Measurements from ENCODE around the gene FGF9.

Gene FGF9

DNA sequence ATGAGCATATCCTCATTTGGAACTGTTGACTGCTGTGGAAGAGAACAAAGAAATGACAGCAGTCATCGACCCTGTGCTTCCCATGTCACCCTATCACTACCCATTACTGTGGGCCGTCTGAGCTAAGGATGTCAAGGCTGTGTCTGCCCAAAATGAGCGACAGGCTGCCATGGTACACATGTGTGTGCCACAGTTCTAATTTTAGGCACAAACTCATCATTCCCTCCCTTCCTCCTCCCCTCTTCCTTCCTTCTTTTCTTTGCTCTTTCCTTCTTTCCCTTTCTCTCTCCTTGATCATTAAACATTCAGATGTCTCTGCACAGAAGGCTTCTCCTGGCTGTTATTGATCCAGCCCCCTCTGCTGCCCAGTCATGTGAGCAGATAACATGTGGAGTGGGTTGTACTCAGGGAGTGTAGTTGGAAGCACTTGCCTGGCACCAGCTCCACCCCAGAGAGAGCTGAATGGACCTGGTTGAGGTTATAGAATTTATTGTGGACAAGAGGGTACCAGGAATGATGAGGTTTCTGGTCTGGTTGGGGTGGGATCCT is 6.3 kb downstream of the FGF9 start:
- TF ChIP-seq CREB1 (IDR thresholded peaks at IDR 0.05; ENCODE audit: low read depth) = no peak
- TF ChIP-seq CEBPB (IDR thresholded peaks at IDR 0.05) = no peak
- TF ChIP-seq, protein P1, sequence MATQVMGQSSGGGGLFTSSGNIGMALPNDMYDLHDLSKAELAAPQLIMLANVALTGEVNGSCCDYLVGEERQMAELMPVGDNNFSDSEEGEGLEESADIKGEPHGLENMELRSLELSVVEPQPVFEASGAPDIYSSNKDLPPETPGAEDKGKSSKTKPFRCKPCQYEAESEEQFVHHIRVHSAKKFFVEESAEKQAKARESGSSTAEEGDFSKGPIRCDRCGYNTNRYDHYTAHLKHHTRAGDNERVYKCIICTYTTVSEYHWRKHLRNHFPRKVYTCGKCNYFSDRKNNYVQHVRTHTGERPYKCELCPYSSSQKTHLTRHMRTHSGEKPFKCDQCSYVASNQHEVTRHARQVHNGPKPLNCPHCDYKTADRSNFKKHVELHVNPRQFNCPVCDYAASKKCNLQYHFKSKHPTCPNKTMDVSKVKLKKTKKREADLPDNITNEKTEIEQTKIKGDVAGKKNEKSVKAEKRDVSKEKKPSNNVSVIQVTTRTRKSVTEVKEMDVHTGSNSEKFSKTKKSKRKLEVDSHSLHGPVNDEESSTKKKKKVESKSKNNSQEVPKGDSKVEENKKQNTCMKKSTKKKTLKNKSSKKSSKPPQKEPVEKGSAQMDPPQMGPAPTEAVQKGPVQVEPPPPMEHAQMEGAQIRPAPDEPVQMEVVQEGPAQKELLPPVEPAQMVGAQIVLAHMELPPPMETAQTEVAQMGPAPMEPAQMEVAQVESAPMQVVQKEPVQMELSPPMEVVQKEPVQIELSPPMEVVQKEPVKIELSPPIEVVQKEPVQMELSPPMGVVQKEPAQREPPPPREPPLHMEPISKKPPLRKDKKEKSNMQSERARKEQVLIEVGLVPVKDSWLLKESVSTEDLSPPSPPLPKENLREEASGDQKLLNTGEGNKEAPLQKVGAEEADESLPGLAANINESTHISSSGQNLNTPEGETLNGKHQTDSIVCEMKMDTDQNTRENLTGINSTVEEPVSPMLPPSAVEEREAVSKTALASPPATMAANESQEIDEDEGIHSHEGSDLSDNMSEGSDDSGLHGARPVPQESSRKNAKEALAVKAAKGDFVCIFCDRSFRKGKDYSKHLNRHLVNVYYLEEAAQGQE (IDR thresholded peaks at IDR 0.05; ENCODE audit: low read depth) = no peak
- no peak for TF ChIP-seq EGR1 (IDR thresholded peaks at IDR 0.05)
- no peak for TF ChIP-seq EP300 (IDR thresholded peaks at IDR 0.05; ENCODE audit: borderline replicate concordance)
- TF ChIP-seq, protein P2, sequence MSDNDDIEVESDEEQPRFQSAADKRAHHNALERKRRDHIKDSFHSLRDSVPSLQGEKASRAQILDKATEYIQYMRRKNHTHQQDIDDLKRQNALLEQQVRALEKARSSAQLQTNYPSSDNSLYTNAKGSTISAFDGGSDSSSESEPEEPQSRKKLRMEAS (IDR thresholded peaks at IDR 0.05) = no peak
- TF ChIP-seq TAF1 (IDR thresholded peaks at IDR 0.05; ENCODE audit: low read depth) = no peak
- no peak for TF ChIP-seq TCF12 (IDR thresholded peaks at IDR 0.05; ENCODE audit: low read depth)
- no peak for TF ChIP-seq FOXM1 (IDR thresholded peaks at IDR 0.05; ENCODE audit: borderline replicate concordance, low read depth)
- TF ChIP-seq TEAD4 (IDR thresholded peaks at IDR 0.05) = no peak
- TF ChIP-seq ZBTB7A (IDR thresholded peaks at IDR 0.05; ENCODE audit: low read depth) = no peak
- TF ChIP-seq YY1 (IDR thresholded peaks at IDR 0.05; ENCODE audit: low read depth) = no peak
- TF ChIP-seq, protein P3, sequence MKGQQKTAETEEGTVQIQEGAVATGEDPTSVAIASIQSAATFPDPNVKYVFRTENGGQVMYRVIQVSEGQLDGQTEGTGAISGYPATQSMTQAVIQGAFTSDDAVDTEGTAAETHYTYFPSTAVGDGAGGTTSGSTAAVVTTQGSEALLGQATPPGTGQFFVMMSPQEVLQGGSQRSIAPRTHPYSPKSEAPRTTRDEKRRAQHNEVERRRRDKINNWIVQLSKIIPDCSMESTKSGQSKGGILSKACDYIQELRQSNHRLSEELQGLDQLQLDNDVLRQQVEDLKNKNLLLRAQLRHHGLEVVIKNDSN (IDR thresholded peaks at IDR 0.05) = no peak
- TF ChIP-seq NFIC (IDR thresholded peaks at IDR 0.05) = no peak
- TF ChIP-seq RAD21 (IDR thresholded peaks at IDR 0.05; ENCODE audit: low read depth) = no peak

- no peak for TF ChIP-seq ZBTB7A (IDR thresholded peaks at IDR 0.05; ENCODE audit: low read depth)
- no peak for TF ChIP-seq FOXM1 (IDR thresholded peaks at IDR 0.05; ENCODE audit: borderline replicate concordance, low read depth)
- TF ChIP-seq YY1 (IDR thresholded peaks at IDR 0.05; ENCODE audit: low read depth) = no peak
- TF ChIP-seq TEAD4 (IDR thresholded peaks at IDR 0.05) = no peak
Measured at GRCh38 chr13:21683034-21683733, 12.3 kb downstream of the FGF9 start.

- TF ChIP-seq FOXM1 (IDR thresholded peaks at IDR 0.05; ENCODE audit: borderline replicate concordance, low read depth) (no peak), RAD21 (IDR thresholded peaks at IDR 0.05; ENCODE audit: low read depth) (no peak), EGR1 (IDR thresholded peaks at IDR 0.05) (no peak), ZBTB7A (IDR thresholded peaks at IDR 0.05; ENCODE audit: low read depth) (no peak), CREB1 (IDR thresholded peaks at IDR 0.05; ENCODE audit: low read depth) (no peak), EP300 (IDR thresholded peaks at IDR 0.05; ENCODE audit: borderline replicate concordance) (no peak), TAF1 (IDR thresholded peaks at IDR 0.05; ENCODE audit: low read depth) (no peak), CEBPB (IDR thresholded peaks at IDR 0.05) (no peak), NFIC (IDR thresholded peaks at IDR 0.05) (no peak), YY1 (IDR thresholded peaks at IDR 0.05; ENCODE audit: low read depth) (no peak), TEAD4 (IDR thresholded peaks at IDR 0.05) (no peak), TCF12 (IDR thresholded peaks at IDR 0.05; ENCODE audit: low read depth) (no peak)
- TF ChIP-seq, protein P2 (IDR thresholded peaks at IDR 0.05) = no peak
- TF ChIP-seq, protein P1 (IDR thresholded peaks at IDR 0.05; ENCODE audit: low read depth) = no peak
- TF ChIP-seq, protein P3 (IDR thresholded peaks at IDR 0.05) = no peak
Measured at GRCh38 chr13:21684576-21684975, 13.7 kb downstream of the FGF9 start.

DNA sequence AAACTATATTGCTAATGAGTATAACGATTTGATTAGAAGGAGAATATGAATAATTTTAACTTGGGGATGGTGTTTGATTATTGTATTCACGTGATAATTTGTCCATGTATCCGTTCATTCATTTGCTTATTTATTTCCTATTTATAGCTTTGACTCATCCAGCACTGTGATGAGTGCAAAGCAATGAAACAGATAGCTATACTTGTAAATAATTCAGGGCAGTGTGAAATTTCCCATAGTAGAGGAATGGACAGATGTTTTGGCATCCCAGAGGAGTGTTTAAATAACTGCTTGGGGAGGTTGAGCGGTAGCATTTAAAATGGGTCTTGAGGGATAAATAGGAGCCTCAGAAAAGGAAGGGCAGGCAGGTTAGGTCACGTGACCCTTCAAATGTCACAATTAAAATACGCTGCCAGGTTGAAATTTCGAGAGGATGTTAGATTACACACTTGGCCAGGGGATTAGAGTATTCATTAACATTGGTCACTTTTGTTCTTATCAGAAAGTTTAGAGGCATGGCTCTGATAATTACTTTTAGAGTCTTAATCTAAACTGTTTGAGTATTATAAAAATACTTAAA is 14.7 kb downstream of the FGF9 start:
- no peak for TF ChIP-seq YY1 (IDR thresholded peaks at IDR 0.05; ENCODE audit: low read depth)
- TF ChIP-seq TEAD4 (IDR thresholded peaks at IDR 0.05) = no peak
- no peak for TF ChIP-seq EP300 (IDR thresholded peaks at IDR 0.05; ENCODE audit: borderline replicate concordance)

- TF ChIP-seq CEBPB (IDR thresholded peaks at IDR 0.05) (no peak), YY1 (IDR thresholded peaks at IDR 0.05; ENCODE audit: low read depth) (no peak), CREB1 (IDR thresholded peaks at IDR 0.05; ENCODE audit: low read depth) (no peak), TEAD4 (IDR thresholded peaks at IDR 0.05) (no peak), TAF1 (IDR thresholded peaks at IDR 0.05; ENCODE audit: low read depth) (no peak), FOXM1 (IDR thresholded peaks at IDR 0.05; ENCODE audit: borderline replicate concordance, low read depth) (no peak), TCF12 (IDR thresholded peaks at IDR 0.05; ENCODE audit: low read depth) (no peak), EGR1 (IDR thresholded peaks at IDR 0.05) (no peak), NFIC (IDR thresholded peaks at IDR 0.05) (no peak), ZBTB7A (IDR thresholded peaks at IDR 0.05; ENCODE audit: low read depth) (no peak)
- TF ChIP-seq, protein P1 (IDR thresholded peaks at IDR 0.05; ENCODE audit: low read depth) = no peak
- TF ChIP-seq, protein P3 (IDR thresholded peaks at IDR 0.05) = no peak
Measured at GRCh38 chr13:21686751-21687391, 16.0 kb downstream of the FGF9 start.
